Neural progenitor cell (in vitro differentiated cells): ENCODE results near the gene SCMH1. TPM values are rescaled to one million over a fixed set of nuclear protein-coding genes. Genes with fewer than 3 reads are reported as not detected.

Experiments
- DNase-seq: peaks from one replicate; pipeline ENCODE4 v3.0.0-alpha.2; 2016; ENCODE audit warnings: low spot score
- H2AFZ ChIP-seq: fragments of 200-600 bp; sonication (generic); replicated peaks from 2 replicates; pipeline ENCODE4 v1.6.1; 2016; ENCODE audit warnings: antibody characterized with exemption
- H3F3A ChIP-seq: fragments of 200-600 bp; sonication (generic); 2 replicates; pipeline ENCODE4 v1.6.1; 2016; ENCODE audit warnings: antibody characterized with exemption, low read depth
- H3K27ac ChIP-seq: fragments of 200-600 bp; sonication (generic); 2 replicates; pipeline ENCODE4 v1.5.1; 2016; ENCODE audit warnings: mild to moderate bottlenecking
- H3K27me3 ChIP-seq: fragments of 200-600 bp; sonication (generic); 2 replicates; pipeline ENCODE4 v1.6.1; 2016; ENCODE audit warnings: mild to moderate bottlenecking, moderate library complexity
- H3K36me3 ChIP-seq: fragments of 200-600 bp; sonication (generic); 2 replicates; pipeline ENCODE4 v1.5.1; 2016
- H3K4me1 ChIP-seq: fragments of 200-600 bp; sonication (generic); 2 replicates; pipeline ENCODE4 v1.6.1; 2016; ENCODE audit warnings: mixed run types
- H3K4me2 ChIP-seq: fragments of 200-600 bp; sonication (generic); 2 replicates; pipeline ENCODE4 v1.6.1; 2016
- H3K4me3 ChIP-seq: fragments of 200-600 bp; sonication (generic); 2 replicates; pipeline ENCODE4 v1.5.1; 2016
- H3K79me2 ChIP-seq: fragments of 200-600 bp; sonication (generic); 2 replicates; pipeline ENCODE4 v1.6.1; 2016; ENCODE audit warnings: low read depth
- H3K9ac ChIP-seq: fragments of 200-600 bp; sonication (generic); 2 replicates; pipeline ENCODE4 v1.6.1; 2016
- H3K9me3 ChIP-seq: fragments of 200-600 bp; sonication (generic); 2 replicates; pipeline ENCODE4 v1.5.1; 2016; ENCODE audit warnings: low read depth
- H4K20me1 ChIP-seq: fragments of 200-600 bp; sonication (generic); 2 replicates; pipeline ENCODE4 v1.6.1; 2016; ENCODE audit warnings: low read depth
- H3K27ac Mint-ChIP-seq: 3 replicates; pipeline ENCODE4 v1.8.0; 2021; ENCODE audit warnings: mixed read lengths
- H3K27me3 Mint-ChIP-seq: 2 replicates; pipeline ENCODE4 v1.8.0; 2022; ENCODE audit warnings: low read depth, mild to moderate bottlenecking, inconsistent platforms, moderate library complexity, mixed read lengths; ENCODE audit not compliant: insufficient read depth
- H3K36me3 Mint-ChIP-seq: 3 replicates; pipeline ENCODE4 v1.8.0; 2021; ENCODE audit warnings: mixed read lengths
- H3K4me1 Mint-ChIP-seq: 3 replicates; pipeline ENCODE4 v1.8.0; 2021; ENCODE audit warnings: mixed read lengths
- H3K4me3 Mint-ChIP-seq: 3 replicates; pipeline ENCODE4 v1.8.0; 2021; ENCODE audit warnings: mild to moderate bottlenecking, moderate library complexity, mixed read lengths
- H3K9me3 Mint-ChIP-seq: 3 replicates; pipeline ENCODE4 v1.8.0; 2020; ENCODE audit warnings: mixed read lengths
- EZH2 ChIP-seq: fragments of 200-600 bp; sonication (generic); IDR thresholded peaks from 2 replicates; pipeline ENCODE4 v1.6.1; 2017; ENCODE audit warnings: antibody characterized with exemption, mild to moderate bottlenecking, moderate library complexity
- EZH2phosphoT487 ChIP-seq: fragments of 200-600 bp; sonication (generic); IDR thresholded peaks from 2 replicates; pipeline ENCODE4 v1.6.1; 2017; ENCODE audit warnings: antibody characterized with exemption
- total RNA-seq: library from RNA; depleted of rRNA; stranded (reverse); fragments of >200 nt; gene quantifications from 2 replicates; pipeline ENCODE4 v1.2.3, GENCODE V29; 2015; ENCODE audit warnings: low replicate concordance
- TF ChIP-seq, protein P1 (sequence below): fragments of 200-600 bp; sonication (generic); IDR thresholded peaks from 2 replicates; pipeline ENCODE4 v1.5.1; 2017; ENCODE audit warnings: antibody characterized with exemption, mild to moderate bottlenecking

The SCMH1 gene
- total RNA-seq, 1 donor from 2014 or later, result 16.1 TPM

- no peaks in the 10 kb centered on the region for H3K27me3 Mint-ChIP-seq
- TF ChIP-seq EZH2phosphoT487, result no peak
- TF ChIP-seq EZH2, result no peak
- TF ChIP-seq, protein P1, sequence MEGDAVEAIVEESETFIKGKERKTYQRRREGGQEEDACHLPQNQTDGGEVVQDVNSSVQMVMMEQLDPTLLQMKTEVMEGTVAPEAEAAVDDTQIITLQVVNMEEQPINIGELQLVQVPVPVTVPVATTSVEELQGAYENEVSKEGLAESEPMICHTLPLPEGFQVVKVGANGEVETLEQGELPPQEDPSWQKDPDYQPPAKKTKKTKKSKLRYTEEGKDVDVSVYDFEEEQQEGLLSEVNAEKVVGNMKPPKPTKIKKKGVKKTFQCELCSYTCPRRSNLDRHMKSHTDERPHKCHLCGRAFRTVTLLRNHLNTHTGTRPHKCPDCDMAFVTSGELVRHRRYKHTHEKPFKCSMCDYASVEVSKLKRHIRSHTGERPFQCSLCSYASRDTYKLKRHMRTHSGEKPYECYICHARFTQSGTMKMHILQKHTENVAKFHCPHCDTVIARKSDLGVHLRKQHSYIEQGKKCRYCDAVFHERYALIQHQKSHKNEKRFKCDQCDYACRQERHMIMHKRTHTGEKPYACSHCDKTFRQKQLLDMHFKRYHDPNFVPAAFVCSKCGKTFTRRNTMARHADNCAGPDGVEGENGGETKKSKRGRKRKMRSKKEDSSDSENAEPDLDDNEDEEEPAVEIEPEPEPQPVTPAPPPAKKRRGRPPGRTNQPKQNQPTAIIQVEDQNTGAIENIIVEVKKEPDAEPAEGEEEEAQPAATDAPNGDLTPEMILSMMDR, result no peak
- Histone ChIP-seq H3F3A (no peaks in the 10 kb centered on the region), H3K36me3 (peaks cover 32% of the 10 kb centered on the region), H4K20me1 (peaks cover 29% of the 10 kb centered on the region), H3K4me2 (no peak overlapping the region), H3K27me3 (no peaks in the 10 kb centered on the region), H3K27ac (no peak overlapping the region), H3K4me3 (no peak overlapping the region), H2AFZ (no peak overlapping the region), H3K79me2 (peaks cover 29% of the 10 kb centered on the region), H3K9ac (no peak overlapping the region), H3K9me3 (no peaks in the 10 kb centered on the region), H3K4me1 (no peaks in the 10 kb centered on the region)
- peaks cover 61% of the 10 kb centered on the region for H3K36me3 Mint-ChIP-seq
- no peak overlapping the region for H3K4me3 Mint-ChIP-seq
- H3K9me3 Mint-ChIP-seq, result no peaks in the 10 kb centered on the region
- peaks cover 7% of the 10 kb centered on the region for H3K4me1 Mint-ChIP-seq
- no peak for DNase-seq
- no peak overlapping the region for H3K27ac Mint-ChIP-seq
Measured at GRCh38 chr1:40987439-40988276, 254.4 kb downstream of the SCMH1 start.

DNA sequence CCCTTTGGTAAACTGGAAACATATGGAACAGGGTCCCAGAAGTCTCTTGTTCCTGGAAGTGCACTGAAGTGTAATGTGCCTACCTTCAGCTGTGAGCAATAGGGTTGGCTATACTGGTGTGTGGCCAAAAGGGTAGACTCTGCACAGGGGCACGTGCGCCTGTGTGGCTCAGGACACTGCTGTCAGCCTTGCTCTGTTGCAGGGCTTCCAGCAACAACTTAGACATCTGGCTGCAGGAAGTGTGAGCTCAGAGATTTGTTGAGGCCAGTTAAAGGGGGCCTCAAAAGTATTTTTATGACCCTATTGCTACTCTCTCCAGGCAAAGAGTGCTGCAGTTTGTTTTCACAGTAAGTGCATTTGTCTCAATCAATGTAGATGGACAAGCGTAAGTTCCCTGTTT is 255.2 kb downstream of the SCMH1 start:
- no peak overlapping the region for H2AFZ ChIP-seq
- H3K9ac ChIP-seq, result no peak overlapping the region
- H3K4me1 Mint-ChIP-seq, result peaks cover 13% of the 10 kb centered on the region
- H3F3A ChIP-seq, result no peaks in the 10 kb centered on the region
- no peak overlapping the region for H3K4me3 Mint-ChIP-seq
- peaks cover 2% of the 10 kb centered on the region for H3K4me1 ChIP-seq
- H3K27me3 Mint-ChIP-seq, result no peaks in the 10 kb centered on the region
- no peaks in the 10 kb centered on the region for H3K27me3 ChIP-seq
- no peak overlapping the region for H3K4me2 ChIP-seq
- peaks cover 36% of the 10 kb centered on the region for H3K79me2 ChIP-seq
- H3K27ac Mint-ChIP-seq, result no peak overlapping the region
- no peak overlapping the region for H3K4me3 ChIP-seq
- no peak overlapping the region for H3K27ac ChIP-seq
- peaks cover 32% of the 10 kb centered on the region for H3K36me3 ChIP-seq
- DNase-seq, result no peak
- no peaks in the 10 kb centered on the region for H3K9me3 ChIP-seq
- TF ChIP-seq EZH2phosphoT487, result no peak
- no peak for TF ChIP-seq EZH2
- TF ChIP-seq, protein P1, result no peak
- H3K36me3 Mint-ChIP-seq, result peaks cover 57% of the 10 kb centered on the region
- H4K20me1 ChIP-seq, result peaks cover 36% of the 10 kb centered on the region
- no peaks in the 10 kb centered on the region for H3K9me3 Mint-ChIP-seq

DNA sequence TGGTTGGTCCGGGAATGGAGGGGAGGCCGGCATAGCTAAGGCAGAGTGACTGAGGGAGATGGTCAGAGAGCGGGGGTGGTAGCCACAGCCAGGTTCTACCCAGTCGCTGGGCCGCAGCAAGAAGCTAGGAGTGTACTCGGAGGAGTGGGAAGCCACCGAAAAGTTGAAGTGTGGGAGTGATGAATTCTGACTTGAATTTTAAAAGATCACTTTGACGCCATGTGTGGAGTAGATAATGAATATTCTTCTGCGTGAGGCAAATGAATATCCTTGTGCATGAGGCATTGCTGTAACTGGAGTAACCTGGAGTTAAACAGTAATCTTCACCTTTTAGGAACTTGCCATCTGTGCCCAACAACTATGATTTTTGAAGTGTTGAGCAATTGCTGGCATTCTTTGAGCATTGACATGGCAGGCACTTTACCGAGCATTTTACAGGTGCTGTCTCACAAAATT is 255.8 kb downstream of the SCMH1 start:
- peaks cover 17% of the 10 kb centered on the region for H3K4me1 Mint-ChIP-seq

More for the DNA sequence above, 255.8 kb downstream of the SCMH1 start:
- DNase-seq, result no peak
- Histone ChIP-seq H3K27me3 (no peaks in the 10 kb centered on the region), H3F3A (no peaks in the 10 kb centered on the region), H3K36me3 (peaks cover 28% of the 10 kb centered on the region), H4K20me1 (peaks cover 42% of the 10 kb centered on the region), H3K79me2 (peaks cover 42% of the 10 kb centered on the region), H3K27ac (no peak overlapping the region), H3K4me2 (no peak overlapping the region), H2AFZ (no peak overlapping the region), H3K9ac (no peak overlapping the region), H3K4me3 (no peak overlapping the region), H3K4me1 (peaks cover 8% of the 10 kb centered on the region), H3K9me3 (no peaks in the 10 kb centered on the region)
- TF ChIP-seq EZH2phosphoT487, result no peak
- TF ChIP-seq, protein P1, result no peak
- no peak for TF ChIP-seq EZH2
- Mint-ChIP-seq H3K36me3 (peaks cover 53% of the 10 kb centered on the region), H3K9me3 (no peaks in the 10 kb centered on the region), H3K27me3 (no peaks in the 10 kb centered on the region), H3K27ac (no peak overlapping the region), H3K4me3 (no peak overlapping the region)
